ENCODE measurements around the gene TBC1D14.

TBC1D14 gene, protein sequence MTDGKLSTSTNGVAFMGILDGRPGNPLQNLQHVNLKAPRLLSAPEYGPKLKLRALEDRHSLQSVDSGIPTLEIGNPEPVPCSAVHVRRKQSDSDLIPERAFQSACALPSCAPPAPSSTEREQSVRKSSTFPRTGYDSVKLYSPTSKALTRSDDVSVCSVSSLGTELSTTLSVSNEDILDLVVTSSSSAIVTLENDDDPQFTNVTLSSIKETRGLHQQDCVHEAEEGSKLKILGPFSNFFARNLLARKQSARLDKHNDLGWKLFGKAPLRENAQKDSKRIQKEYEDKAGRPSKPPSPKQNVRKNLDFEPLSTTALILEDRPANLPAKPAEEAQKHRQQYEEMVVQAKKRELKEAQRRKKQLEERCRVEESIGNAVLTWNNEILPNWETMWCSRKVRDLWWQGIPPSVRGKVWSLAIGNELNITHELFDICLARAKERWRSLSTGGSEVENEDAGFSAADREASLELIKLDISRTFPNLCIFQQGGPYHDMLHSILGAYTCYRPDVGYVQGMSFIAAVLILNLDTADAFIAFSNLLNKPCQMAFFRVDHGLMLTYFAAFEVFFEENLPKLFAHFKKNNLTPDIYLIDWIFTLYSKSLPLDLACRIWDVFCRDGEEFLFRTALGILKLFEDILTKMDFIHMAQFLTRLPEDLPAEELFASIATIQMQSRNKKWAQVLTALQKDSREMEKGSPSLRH

DNA sequence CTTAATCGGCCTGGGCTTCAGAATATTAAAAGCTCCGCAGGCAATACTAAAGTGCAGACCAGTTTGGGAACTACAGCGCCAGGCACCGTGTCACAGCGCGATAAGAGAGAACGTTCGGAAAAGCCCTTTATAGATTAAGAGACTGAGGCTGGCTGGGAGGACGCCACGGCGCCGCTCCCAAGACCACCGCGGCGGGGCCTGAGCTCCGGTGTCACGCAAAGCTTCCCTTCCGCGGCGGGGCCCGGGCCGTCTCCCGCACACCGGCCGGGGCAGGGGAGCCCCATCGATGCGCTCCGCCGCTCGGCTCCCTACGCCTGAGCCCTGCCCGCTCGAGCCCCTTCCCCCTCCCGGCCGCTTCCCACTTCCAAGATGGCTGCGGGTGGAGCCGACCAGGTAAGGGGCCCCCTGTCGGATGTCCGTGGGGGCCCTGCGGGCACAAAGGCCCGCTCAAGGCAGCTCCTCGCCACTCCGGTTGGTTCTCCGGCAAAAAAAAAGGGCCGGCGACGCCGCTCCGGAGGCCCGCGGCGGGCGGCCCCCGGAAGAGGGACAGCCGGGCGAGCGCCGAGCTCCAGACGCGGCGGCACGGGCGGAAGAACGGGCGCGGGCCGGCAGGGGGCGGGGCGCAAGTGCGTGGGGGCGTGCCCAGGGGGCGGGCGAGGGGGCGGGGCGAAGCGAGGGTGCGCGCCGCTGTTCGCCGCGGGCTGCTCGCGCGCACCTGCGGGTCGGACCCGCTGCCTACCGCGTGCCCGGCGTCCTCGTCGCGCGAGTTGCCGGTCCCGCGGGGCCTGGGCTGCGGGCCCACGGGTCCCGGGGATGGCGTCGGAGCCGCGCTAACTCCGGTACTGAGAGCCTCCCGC lies at the start of gene TBC1D14:
TBC1D14 (plus strand) TSS at position 714 of the 857 bp plus-strand sequence. CDS start 13,564 bp downstream, outside the sequence.
- peak; percentile 53 for DNase-seq

- no peak for DNase-seq
Observed at GRCh38 chr4:6868386-6868785, 41.2 kb upstream of the TBC1D14 start.

DNA sequence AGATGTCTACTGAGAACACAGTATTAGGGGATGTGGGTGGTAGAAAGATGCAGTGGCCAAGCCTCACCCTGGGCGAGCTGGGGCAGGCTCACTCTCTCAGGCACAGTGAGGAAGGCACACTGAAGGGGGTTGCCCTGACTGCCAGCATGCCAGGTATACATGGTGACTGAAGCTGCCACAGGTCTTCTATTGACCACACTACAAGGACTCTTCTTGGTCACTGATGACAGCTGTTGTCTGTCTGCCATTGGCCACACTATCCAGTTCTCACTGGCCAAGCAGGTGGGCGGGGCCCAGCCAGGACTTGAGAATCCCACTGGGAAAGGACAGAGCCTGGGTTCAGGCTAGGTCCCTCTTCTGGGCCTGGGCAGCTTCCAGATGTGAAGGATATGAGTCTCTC lies 39.7 kb upstream of the TBC1D14 start:
- no peak for DNase-seq

DNA sequence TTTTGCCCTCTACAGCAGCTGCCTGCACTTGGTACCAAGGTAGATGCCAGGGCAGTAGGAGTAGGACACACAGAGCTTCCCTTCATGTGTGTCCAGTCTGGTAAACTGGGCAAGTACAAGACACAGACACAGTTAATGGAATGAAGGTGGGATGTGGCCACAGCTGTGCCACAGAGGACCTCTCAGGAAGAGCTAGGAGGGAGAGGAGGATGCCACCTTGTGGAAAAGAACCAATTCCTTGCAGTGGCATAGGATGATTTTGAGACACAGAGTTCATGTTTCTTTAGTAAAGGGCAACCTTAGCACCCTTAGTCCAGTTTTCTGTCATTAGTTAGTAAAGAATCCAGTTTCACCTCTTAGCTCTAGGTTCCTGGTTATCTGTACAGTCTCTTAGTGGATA lies 36.3 kb upstream of the TBC1D14 start:
- DNase-seq = no peak

DNA sequence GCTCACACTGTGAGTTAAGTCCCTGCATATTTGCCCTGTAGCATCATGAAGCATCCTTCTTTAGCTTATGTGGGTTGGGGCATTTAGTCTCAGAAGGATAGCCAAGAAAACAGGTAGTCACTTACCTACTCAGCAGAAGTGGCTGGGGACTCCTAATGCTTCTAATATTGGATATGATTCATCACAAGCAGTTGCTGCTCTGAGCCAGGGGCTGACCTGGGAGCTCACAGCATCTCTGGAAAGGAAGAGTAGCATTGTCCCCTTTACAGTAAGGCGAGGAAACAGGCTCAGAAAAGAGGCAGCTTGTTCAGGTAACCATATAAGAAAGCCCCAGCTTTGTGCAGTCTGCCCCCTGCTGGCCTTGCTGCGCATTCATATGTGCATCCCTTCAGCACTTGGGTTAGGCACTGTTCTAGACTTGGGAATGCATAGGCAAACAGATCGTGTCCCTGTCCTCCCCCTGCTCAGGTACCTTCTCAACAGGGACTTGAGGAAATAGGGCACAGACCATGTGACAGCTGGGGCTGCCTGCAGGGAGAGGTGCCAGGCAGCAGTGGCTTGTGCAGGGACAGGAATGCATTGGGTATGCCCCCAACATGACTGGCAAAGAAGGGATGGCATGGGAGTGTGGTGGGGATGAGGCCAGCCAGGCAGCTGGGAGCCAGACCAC lies 35.7 kb upstream of the TBC1D14 start:
- peak; percentile 34 for DNase-seq

DNA sequence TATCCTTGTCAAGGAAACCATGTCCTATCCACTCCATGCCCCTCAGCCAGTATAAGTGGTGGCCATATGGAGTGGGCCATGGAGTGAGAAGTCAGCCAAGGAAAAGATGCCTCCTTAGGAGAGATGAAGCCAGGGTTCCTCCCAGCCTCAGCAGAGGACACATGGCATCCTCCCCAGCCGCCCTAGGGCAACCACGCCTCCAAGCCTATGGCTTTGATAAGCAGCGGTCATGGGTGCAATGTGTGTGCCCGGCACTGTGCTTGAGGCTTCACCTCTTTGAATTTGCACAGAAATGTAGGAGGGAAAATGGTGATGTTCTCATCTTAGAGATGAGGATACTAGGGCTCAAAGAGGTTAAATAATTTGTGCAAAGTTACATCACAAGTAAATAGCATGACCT lies 34.6 kb upstream of the TBC1D14 start:
- DNase-seq = no peak

DNA sequence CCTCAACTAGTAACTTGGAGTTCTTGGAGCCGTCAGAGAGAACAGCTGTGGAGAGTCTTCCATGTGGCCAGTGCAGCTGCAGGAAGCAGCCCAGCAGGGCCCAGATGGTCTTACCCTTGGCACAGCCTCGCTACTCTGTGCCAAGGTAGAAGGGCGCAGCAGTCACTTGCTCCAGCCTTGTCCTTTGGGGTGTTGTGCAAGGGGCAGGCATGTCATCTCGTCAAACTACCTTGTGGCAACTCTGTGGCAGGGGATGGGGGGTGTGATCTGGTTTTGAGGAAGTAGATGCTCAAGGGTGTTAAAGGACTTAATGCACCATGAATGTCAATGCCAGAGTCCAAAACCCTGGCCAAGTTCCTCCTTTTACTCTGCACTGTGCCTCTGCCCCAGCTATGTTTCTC lies 34.2 kb upstream of the TBC1D14 start:
- no peak for DNase-seq

DNA sequence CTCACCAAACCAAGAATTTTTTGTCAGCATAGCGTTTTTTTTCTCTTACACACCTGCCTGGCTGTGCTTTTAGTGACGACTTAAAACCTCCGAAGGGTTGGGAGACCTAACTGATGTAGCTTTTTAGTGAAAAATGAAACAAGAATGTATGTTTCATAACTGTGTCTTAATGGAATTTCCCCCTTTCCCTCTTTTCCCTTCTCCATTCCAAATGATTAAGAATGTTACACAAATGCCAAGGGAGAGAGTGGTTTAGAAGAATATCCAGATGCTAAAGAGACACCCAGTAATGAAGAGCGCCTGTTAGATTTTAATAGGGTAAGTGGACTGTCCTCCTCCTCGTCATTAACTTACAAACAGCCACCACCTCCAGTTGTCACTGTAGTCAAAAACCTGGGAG lies 33.2 kb upstream of the TBC1D14 start:
- DNase-seq = no peak

DNA sequence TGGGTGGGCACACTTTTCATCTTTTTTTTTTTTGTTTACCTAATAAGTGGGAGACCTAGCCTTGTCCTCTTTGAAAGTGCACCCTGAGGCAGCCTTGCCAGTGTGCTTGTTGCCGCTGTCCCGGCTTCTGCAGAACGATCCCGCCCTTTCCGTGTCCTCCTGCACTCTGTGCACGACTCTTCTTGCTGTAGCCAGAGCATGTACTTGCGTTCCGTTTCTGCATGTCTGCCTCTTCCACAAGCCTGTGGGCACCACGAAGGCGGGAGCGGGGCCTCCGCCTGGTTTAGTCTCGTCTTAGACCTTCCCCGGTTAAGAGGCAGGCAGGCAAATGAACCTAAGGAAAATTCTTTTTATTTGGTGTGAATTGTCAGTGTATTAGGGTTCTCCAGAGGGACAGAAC lies 32.6 kb upstream of the TBC1D14 start:
- DNase-seq = no peak

GRCh38 chr4:6878451-6879059 lies 31.1 kb upstream of the TBC1D14 start:
- DNase-seq = no peak

- no peak for DNase-seq
Observed at GRCh38 chr4:6880691-6881090, 28.9 kb upstream of the TBC1D14 start.

DNA sequence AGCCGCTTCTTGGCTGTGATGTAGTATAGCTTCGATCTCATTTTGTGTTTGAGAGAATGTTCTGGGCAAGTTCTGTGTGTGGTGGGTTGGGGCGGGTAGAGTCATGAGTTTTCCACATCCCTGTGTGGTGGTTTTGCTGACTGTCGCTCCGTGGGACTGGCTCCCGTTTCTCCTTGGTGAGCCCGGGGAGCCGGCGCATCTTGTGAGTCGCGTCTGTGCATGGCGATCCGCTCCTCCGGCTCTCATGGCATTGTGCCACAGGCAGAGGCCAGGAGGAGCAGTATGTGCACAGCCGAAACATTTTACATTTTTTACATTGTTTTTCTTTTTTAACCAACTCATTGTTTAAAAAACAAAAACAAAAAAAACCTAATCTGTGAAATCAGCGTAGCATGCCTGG lies 27.7 kb upstream of the TBC1D14 start:
- no peak for DNase-seq

GRCh38 chr4:6884341-6884870 lies 25.2 kb upstream of the TBC1D14 start:
- no peak for DNase-seq

DNA sequence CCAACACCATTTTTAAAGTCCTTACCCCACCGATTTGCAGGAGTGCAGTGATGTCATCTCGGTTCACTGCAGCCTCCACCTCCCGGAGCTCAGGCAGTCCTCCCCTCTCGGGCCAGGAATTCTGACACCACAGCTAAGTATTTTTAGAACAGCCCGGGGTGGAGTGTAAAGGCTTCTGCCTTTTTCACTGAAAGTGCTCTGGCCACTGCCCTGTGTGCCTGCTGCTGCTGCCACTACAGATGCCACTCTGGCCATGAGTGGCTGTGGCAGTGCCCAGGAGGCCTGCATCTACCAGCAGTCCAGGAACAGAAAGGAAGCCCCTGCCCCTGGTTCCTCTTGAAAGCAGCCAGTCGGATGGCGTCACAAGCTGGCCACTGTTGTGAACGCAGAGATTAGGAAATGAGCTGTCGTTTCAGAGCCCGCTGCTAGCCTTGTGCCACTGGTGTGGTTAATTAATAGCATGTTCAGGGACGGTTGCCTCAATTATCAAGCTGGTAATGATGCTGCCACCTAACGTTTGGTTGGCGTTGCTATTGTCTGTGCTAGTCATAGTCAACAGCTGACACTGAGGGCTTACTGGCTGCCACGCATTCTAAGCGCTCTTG lies 23.6 kb upstream of the TBC1D14 start:
- DNase-seq = peak; percentile 79

DNA sequence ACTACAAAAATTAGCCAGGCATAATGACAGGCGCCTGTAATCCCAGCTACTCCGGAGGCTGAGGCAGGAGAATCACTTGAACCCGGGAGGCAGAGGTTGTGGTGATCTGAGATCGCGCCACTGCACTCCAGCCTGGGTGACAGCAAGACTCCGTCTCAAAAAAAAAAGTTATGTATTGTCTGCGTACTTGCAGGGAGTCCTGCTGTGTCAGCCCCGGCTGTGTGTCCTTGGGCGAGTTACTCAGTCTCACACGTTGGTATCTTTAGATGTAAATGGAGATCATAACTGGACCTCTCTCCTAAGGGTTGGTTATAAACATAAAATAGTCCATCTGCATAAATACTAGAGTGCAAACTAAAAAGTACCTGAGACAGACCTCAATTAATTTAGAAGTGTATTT lies 22.7 kb upstream of the TBC1D14 start:
- no peak for DNase-seq

- DNase-seq = no peak
Observed at GRCh38 chr4:6887591-6888371, 21.8 kb upstream of the TBC1D14 start.

DNA sequence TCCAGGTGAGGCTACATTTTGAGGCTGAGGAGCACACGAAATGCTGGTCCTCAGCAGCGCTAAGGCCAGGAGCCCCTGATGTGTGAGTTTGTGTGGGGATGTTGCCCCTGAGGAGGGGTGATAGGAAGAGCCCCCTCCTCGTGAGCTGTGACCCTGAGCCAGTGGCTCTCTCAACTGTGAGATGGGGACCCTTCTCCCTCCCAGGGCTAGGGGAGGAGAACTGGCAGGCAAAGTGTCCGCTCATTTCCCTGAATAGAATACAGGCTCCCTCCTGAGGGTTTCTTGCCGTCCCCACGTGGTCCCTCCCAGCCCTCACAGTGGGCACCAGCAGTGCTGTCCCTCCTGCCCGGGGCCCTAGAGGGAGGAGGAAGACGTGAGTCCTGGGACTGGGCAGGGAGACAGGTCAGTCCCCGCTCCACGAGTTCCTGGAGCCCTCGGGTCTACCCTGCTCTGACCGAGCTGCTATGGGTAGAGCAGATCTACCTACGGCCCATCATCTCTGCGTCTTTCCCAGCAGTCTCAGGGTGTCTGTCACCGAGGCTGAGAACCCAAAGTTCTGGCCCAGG lies 21.0 kb upstream of the TBC1D14 start:
- no peak for DNase-seq

DNA sequence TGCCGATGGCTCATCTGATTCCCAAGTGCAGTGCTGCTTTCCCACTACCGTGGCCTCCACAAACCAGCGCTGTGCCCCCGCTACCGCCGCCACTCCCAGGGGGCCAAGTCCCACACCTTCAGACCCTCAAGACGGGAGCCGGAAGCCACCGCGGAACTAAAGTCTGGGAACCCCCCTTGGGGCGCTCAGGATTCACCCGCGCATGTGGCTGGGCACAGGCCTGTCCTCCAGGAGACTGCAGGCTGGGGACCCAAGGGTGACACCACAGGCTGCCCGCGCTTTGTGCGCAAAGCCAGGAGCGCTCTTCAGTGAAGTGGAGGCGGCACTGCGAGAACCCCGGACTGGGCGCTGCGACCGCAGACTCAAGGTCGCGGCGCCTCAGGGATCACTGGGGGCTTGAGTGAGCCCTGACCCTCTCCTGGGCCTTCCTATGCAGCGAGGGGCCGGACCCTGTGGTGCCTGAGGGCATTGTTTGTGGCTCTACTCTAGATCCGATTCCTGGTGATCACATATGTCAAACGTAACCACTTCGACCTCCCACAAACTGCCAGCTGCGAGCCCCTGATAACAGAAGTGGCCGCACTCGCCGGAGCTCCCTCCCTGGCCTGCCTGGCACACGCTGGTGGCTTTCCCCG lies 20.4 kb upstream of the TBC1D14 start:
- no peak for DNase-seq

- DNase-seq = no peak
Observed at GRCh38 chr4:6889736-6890324, 19.8 kb upstream of the TBC1D14 start.

DNA sequence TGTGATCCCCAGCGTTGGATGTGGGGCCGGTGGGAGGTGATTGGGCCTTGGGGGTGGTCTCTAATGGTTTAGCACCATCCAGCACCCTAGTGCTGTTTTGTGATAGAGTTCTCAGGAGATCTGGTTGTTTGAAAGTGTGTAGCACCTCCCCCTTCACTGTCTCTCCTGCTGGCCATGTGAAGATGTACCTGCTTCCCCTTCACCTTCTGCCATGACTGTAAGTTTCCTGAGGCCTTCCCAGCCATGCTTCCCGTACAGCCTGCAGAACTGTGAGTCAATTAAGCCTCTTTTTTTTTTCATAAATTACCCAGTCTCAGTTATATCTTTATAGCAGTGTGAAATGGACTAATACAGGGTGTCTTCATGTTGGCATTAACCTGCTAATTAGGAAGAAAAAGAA lies 19.3 kb upstream of the TBC1D14 start:
- DNase-seq = no peak
